Activated CD4-positive, alpha-beta T cell treated with anti-CD3 and anti-CD28 coated beads, Interleukin-2, Interleukin-6, amounts not matched to agents 100 ng/mL and 50 ng/mL, durations not matched to agents 16 hours and 8 hours (primary cell): ENCODE data around the gene AGPAT1.

Experiments used
- DNase-seq: peaks from one replicate; pipeline ENCODE4 v3.0.0-alpha.2; 2020

AGPAT1 gene

GRCh38 chr6:32185681-32186131 is 9.8 kb upstream of the AGPAT1 start:
- peak; percentile 76 for DNase-seq

GRCh38 chr6:32184084-32184640 is 8.3 kb upstream of the AGPAT1 start, which contains the start of gene AGER:
AGER (minus strand) TSS chr6:32184253; CDS start chr6:32184222, 31 bp downstream.
- DNase-seq = no peak

GRCh38 chr6:32183483-32184083 is 7.7 kb upstream of the AGPAT1 start:
- no peak for DNase-seq

- DNase-seq = no peak
These were observed 7.1 kb upstream of the AGPAT1 start for GRCh38 chr6:32183030-32183429.

DNA sequence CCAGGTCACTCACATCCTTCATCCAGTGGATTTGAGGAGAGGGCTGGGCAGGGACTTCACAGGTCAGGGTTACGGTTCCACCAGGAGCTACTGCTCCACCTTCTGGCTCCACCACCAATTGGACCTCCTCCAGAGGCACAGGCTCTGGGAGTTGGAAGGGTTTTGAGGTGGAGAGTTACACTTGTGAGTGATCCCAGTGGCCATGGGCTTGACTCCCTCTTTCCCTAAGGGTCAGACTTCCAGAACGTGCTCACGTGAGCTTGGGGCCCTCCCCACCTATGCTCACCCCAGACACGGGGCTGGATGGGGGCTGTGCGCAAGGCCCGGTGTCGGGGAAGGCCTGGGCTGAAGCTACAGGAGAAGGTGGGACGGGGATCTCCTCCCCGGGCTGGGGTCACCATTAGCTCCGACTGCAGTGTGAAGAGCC is 6.7 kb upstream of the AGPAT1 start:
- DNase-seq = no peak

DNA sequence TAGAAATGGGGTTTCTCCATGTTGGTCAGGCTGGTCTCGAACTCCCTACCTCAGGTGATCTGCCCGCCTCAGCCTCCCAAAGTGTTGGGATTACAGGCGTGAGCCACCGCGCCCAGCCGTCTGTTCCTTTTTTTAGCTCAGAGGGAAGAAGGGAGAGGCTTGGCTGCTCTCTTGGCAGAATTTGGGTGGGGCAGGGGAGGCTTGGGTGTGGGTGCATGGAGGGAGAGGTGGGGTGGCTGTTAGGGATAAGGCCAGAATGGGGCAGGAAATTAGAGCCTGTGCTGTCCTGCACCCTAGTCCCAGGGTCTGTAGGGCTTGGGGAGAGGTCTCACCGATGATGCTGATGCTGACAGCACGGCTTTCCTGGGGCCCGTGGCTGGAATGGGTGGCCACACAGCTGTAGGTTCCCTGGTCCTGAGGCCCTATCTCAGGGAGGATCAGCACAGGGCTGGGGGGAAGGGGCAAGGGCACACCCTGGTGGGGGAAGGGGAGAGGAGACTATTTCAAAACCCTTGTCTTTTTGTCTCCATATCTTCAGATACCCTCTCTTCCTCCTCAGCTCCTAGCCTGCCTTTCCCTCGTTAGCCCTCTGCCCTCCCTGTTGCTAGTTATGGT is 6.1 kb upstream of the AGPAT1 start:
- no peak for DNase-seq

DNA sequence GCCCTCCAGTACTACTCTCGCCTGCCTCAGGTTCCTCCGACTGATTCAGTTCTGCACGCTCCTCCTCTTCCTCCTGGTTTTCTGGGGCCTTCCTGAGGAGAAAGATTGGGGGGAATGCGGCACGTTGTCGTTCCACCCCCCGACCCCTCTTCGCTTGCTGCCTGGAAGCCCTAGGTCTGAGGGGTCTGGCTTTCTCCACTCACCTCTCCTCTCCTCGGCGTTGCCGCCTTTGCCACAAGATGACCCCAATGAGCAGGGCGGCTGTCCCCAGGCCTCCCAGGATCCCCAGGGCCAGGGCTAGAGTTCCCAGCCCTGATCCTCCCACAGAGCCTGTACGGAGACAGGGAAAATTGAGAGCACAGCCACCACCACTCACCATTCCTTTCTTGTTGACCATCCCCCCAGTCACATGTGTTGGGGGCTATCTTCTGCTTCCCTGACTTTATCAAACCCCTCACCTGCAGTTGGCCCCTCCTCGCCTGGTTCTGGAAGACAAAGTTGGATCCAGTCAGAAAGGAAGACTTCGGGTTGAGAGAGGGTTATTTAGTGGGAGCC is 5.3 kb upstream of the AGPAT1 start:
- no peak for DNase-seq

DNA sequence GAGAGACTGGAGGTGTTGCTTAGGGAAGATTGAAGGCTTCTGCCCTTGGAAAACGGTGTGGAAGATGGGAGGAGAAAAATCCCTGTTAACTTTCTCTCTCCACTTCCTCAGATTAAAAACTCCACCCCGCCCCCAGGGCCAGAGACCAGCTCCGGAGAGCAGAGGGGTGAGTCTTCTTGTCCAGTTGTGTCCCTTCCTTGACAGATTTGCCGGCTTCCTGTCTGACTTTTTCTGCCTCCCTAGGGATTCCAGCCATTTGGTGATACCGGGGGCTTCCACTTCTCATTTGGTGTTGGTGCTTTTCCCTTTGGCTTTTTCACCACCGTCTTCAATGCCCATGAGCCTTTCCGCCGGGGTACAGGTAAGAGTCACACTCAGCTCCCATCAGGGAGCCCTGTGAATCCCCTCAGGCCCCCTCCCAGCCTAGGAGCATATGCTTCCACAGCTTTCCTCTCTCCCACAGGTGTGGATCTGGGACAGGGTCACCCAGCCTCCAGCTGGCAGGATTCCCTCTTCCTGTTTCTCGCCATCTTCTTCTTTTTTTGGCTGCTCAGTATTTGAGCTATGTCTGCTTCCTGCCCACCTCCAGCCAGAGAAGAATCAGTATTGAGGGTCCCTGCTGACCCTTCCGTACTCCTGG is 4.0 kb upstream of the AGPAT1 start:
- no peak for DNase-seq

GRCh38 chr6:32178547-32179440 is 2.9 kb upstream of the AGPAT1 start:
- no peak for DNase-seq

GRCh38 chr6:32177788-32178546 is 2.1 kb upstream of the AGPAT1 start, which contains the start of gene RNF5:
RNF5 (plus strand) TSS chr6:32178405; CDS start chr6:32178512, 107 bp downstream.
- DNase-seq = peak; percentile 99

- peak; percentile 61 for DNase-seq
These were observed 1.4 kb upstream of the AGPAT1 start for GRCh38 chr6:32177183-32177787.

GRCh38 chr6:32176476-32177182 is 745 bp upstream of the AGPAT1 start:
- no peak for DNase-seq

GRCh38 chr6:32175322-32175710 is 568 bp downstream of the AGPAT1 start:
- DNase-seq = no peak

- DNase-seq = no peak
These were observed 1.5 kb downstream of the AGPAT1 start for GRCh38 chr6:32174416-32174815.

DNA sequence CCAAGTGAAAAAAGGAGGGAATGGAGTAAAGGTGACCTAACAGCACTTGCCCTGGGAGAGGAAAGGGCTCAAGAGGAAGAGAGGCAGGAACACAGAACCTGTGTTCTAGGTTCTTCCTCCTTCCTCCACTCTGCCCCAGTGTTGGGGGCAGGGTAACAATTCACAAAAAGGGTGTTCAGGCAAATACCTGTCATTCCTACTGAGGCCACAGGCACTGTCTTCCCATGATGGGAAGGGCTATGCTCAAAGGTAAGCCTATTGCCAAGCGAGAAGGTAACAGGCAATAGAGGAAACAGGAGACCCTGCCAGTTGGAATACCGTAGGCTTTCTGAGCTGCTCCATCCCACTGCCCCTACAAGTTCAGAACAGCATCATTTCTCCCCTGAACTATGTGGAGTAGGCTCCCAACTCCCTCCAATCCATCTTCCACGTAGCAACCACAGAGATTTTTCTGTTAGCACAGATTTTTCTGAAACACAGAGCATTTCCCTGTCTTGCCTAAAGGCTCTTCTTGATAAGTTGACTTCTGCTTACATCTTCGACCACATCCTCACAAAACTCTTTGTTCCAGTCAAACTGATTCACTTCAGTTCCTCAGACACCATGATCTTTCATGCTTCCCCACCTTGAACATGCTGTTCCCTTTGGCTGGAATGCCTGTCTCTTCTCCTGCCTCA is 2.7 kb downstream of the AGPAT1 start:
- no peak for DNase-seq

- DNase-seq = no peak
These were observed 4.7 kb downstream of the AGPAT1 start for GRCh38 chr6:32171234-32171633.

DNA sequence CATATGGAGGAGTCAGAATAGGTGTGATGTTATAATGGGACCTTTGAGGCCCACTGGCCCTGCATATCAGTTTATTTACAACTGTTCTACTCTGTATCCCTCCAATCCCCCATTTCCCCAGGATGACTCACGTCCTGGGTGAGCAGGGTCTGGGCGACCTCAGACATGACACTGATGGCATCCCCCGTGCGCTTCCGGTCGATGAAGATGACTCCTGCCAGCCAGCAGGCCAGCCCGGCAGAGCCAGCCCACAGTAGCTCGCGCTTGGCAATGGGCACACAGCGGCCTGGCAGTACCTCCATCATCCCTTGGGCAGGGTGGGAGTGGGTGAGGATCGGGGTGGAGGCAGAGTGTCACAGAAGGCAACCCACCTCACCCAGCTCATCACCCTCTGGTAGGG is 5.6 kb downstream of the AGPAT1 start:
- no peak for DNase-seq

DNA sequence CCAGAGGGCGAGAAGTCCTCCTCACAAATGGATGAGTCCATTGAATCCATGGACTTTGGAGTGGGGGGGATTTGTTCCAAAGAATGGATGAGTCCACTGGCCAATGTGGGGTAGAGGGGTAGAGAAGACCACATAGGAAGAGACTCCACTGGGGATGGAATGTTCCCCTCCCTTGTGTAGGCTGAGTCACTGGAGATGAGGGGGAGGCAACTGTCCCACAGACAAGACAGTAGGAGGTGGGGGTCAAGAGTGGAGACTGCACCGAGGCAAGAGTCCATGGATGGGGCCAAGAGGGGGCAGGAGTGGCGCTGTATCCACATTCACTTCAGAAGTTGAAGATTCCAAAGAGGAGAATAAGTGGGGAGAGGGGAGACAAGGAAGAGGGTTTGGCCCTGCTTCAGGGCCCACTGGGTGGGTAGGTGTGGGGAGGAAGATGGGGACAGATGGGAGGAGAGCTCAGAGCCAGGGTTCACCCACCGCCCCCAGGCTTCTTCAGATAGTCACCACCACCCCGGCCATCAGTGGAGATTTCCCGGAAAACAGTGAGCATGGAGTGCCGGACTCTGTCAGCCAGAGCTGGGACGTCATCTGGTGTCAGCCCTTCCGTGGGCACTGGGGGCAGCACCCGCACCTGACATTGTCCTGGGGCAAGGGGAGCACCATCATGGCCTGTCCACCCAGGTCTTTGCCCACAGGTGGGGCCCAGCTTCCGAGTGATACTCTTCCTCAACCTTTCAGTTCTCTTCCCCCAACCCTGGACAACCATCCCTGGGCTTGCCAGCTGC is 6.9 kb downstream of the AGPAT1 start:
- DNase-seq = no peak

DNA sequence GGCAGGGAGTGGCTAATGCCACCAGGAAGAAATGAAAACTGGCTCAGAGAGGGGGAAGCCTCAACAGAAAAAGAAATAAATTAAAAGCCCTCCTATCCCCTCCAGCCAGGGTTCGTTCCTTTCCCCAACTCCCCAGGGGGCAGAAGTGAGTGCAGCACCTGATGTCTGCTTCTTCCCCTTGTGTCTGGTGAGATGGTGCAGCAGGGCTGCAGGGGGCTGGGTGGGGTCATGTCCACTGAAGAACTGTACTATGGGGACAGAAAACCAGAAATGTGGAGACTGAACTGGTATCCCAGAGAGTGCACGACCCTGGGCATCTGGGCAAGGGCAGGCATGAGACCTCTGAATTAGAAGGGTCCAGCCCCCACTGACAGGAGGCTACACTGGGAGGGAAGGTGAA is 7.5 kb downstream of the AGPAT1 start:
- no peak for DNase-seq
